Measurements from ENCODE around the gene AFF4. TPM values are rescaled to one million over a fixed set of nuclear protein-coding genes. Genes with fewer than 3 reads are reported as not detected.
"Not testable (repeated sequence)": the region's sequence is repeated elsewhere in the genome, so short reads cannot be mapped to it uniquely, and the experiment has no call there.

Gene AFF4
- total RNA-seq, 1 donor from 2014 or later, result 69.9 TPM

DNA sequence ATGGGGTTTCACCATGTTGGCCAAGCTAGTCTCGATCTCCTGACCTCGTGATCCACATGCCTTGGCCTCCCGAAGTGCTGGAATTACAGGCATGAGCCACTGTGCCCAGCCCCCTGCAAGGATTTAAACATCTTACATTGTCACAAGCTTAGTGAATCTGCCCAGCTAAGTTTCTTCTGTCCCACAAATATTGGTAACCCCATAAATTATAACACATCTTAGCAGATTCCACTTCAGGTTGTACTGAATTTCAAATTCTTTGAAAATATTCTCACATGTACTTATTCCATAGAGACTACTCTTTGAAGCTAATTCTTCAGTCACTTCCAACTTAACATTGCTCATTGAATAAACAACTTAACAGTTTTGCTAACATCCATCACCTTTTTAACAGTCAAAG lies 13.4 kb upstream of the AFF4 start:
- H3K4me1 Mint-ChIP-seq (ENCODE audit: unreplicated experiment), result no peaks in the 10 kb centered on the region
- TF ChIP-seq, protein P1, sequence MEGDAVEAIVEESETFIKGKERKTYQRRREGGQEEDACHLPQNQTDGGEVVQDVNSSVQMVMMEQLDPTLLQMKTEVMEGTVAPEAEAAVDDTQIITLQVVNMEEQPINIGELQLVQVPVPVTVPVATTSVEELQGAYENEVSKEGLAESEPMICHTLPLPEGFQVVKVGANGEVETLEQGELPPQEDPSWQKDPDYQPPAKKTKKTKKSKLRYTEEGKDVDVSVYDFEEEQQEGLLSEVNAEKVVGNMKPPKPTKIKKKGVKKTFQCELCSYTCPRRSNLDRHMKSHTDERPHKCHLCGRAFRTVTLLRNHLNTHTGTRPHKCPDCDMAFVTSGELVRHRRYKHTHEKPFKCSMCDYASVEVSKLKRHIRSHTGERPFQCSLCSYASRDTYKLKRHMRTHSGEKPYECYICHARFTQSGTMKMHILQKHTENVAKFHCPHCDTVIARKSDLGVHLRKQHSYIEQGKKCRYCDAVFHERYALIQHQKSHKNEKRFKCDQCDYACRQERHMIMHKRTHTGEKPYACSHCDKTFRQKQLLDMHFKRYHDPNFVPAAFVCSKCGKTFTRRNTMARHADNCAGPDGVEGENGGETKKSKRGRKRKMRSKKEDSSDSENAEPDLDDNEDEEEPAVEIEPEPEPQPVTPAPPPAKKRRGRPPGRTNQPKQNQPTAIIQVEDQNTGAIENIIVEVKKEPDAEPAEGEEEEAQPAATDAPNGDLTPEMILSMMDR (conservative IDR thresholded peaks at IDR 0.05), result no peak
- no peak overlapping the region for H3K27ac Mint-ChIP-seq
- peaks cover 4% of the 10 kb centered on the region for H3K9me3 Mint-ChIP-seq
- H3K36me3 Mint-ChIP-seq, result no peaks in the 10 kb centered on the region
- no peak overlapping the region for H3K4me3 Mint-ChIP-seq
- DNase-seq (ENCODE audit: extremely low spot score, unreplicated experiment), result no peak
- H3K27me3 Mint-ChIP-seq, result no peaks in the 10 kb centered on the region

DNA sequence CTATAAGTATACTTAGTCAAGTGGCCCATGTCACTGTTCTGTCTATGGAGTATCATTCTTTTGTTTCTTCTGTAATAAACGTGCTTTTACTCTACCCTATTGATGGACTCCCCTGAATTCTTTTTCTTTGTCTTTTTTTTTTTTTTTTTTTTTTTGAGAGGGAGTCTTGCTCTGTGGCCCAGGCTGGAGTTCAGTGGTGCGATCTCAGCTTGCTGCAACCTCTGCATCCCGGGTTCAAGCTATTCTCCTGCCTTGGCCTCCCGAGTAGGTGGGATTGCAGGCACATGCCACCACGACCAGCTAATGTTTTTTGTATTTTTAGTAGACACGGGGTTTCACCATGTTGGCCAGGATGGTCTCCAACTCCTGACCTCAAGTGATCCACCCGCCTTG lies 9.0 kb upstream of the AFF4 start:
- not testable (repeated sequence) for H3K9me3 Mint-ChIP-seq; H3K27ac Mint-ChIP-seq; H3K4me3 Mint-ChIP-seq; H3K4me1 Mint-ChIP-seq (ENCODE audit: unreplicated experiment); H3K27me3 Mint-ChIP-seq; H3K36me3 Mint-ChIP-seq
- DNase-seq (ENCODE audit: extremely low spot score, unreplicated experiment), result peak; percentile 2

DNA sequence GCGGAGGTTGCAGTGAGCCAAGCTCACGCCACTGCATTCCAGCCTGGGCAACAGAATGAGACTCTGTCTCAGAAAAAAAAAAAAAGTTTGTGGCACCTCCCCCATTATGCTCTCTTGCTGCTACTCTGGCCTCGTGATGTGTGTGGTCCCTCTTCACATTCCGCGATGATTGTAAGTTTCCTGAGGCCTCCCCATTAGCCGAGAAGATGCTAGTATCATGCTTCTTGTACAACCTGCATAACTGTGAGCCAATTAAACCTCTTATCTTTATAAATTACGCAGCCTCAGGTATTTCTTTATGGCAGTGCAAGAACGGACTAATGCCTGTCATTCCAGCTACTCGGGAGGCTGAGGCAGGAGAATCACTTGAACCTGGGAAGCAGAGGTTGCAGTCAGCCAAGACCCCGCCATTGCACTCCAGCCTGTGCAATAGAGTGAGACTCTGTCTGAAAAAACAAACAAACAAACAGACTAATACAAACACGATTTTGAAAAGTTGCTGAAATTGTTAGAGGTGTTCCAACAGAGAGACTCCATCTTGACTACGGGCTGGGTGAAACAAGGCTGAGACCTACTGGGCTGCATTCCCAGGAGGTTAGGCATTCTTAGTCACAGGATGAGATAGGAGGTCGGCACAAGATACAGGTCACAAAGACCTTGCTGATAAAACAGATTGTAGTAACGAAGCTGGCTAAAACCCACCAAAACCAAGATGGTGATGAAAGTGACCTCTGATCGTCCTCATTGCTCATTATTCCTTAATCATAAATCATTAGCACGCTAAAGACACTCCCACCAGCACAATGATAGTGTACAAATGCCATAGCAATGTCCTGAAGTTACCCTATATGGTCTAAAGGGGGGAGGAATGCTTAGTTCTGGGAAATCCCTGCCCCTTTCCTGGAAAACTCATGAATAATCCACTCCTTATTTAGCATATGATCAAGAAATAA lies 8.3 kb upstream of the AFF4 start:
- peak; percentile 7 for DNase-seq (ENCODE audit: extremely low spot score, unreplicated experiment)
- Mint-ChIP-seq H3K9me3 (peaks cover under 1% of the 10 kb centered on the region), H3K36me3 (no peaks in the 10 kb centered on the region), H3K4me3 (no peak overlapping the region), H3K27ac (no peak overlapping the region), H3K4me1 (ENCODE audit: unreplicated experiment) (no peaks in the 10 kb centered on the region), H3K27me3 (no peaks in the 10 kb centered on the region)
- TF ChIP-seq, protein P1 (conservative IDR thresholded peaks at IDR 0.05), result no peak

DNA sequence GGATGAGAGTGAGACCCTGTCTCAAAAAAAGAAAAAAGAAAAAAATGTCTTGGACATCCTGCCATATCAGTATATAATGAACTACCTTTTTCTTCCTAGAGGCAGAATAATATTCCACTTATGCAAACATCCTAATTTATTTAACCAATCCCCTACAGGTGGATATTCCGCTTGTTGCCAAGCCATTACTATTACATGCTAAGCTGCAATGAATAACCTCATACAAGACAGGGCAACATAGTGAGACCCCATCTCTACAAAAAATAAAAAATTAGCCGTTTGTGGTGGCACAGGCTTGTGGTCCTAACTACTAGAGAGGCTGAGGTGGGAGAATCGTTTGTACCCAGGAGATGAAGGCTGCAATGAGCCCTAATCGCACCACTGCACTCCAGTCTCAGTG lies 1.7 kb upstream of the AFF4 start:
- Mint-ChIP-seq H3K27me3 (no peaks in the 10 kb centered on the region), H3K9me3 (no peaks in the 10 kb centered on the region), H3K27ac (no peak overlapping the region), H3K4me3 (no peak overlapping the region), H3K4me1 (ENCODE audit: unreplicated experiment) (peaks cover 4% of the 10 kb centered on the region), H3K36me3 (peaks cover 11% of the 10 kb centered on the region)
- no peak for DNase-seq (ENCODE audit: extremely low spot score, unreplicated experiment)
- TF ChIP-seq, protein P1 (conservative IDR thresholded peaks at IDR 0.05), result no peak

DNA sequence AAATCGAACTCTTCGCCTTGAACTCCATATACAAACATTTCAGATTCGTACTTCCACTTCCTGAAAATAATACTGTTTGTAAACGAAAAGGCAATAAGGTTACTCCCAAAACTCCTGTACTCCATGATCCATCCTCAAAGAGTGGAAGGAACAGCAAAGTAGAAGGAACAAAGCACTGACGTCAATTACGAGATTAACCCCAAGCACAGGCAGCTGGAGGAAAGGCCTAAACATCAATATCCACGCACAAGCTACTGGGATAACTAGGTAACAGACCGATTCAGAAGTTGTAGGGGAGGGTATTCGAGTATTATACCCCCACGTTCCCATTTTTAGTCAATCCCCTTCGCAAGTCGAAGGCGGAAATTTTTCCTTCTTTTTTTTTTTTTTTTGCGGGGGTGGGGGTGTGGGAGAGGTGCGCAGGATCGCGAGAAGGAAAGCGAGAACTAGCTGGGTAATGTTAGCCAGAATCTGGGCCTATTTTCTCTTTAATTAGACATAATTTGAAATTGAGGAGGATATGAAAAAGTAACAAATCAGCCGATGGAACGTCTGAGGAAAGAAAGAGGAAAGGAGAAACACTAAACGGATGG lies 909 bp downstream of the AFF4 start:
- peak overlapping the region; percentile 97 for H3K4me3 Mint-ChIP-seq
- TF ChIP-seq, protein P1 (conservative IDR thresholded peaks at IDR 0.05), result no peak
- H3K4me1 Mint-ChIP-seq (ENCODE audit: unreplicated experiment), result peaks cover 8% of the 10 kb centered on the region
- H3K9me3 Mint-ChIP-seq, result no peaks in the 10 kb centered on the region
- H3K27ac Mint-ChIP-seq, result peak overlapping the region; percentile 98
- H3K36me3 Mint-ChIP-seq, result peaks cover 23% of the 10 kb centered on the region
- DNase-seq (ENCODE audit: extremely low spot score, unreplicated experiment), result no peak
- H3K27me3 Mint-ChIP-seq, result no peaks in the 10 kb centered on the region

DNA sequence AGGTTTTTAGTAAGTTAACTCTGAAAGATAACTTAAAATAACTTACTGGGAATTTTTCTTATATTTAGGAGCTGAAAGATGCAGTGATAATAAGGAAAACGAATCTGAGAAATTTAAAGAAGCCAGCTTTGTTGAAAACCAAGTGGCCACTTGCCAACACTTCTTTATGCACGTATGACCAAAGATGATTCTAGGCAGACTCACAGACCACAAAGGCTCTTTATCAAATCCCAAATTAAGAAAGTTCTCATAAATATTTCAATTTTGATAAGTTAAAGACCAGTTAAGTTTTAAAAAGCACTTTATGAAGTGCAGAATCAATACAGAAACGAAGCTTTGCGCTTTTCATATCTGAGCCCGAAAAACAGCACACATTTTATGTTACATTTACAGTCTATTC lies 1.5 kb downstream of the AFF4 start:
- peak overlapping the region; percentile 97 for H3K4me3 Mint-ChIP-seq
- H3K27ac Mint-ChIP-seq, result peak overlapping the region; percentile 98
- peaks cover 23% of the 10 kb centered on the region for H3K36me3 Mint-ChIP-seq
- peaks cover 8% of the 10 kb centered on the region for H3K4me1 Mint-ChIP-seq (ENCODE audit: unreplicated experiment)
- DNase-seq (ENCODE audit: extremely low spot score, unreplicated experiment), result no peak
- TF ChIP-seq, protein P1 (conservative IDR thresholded peaks at IDR 0.05), result no peak
- no peaks in the 10 kb centered on the region for H3K9me3 Mint-ChIP-seq
- no peaks in the 10 kb centered on the region for H3K27me3 Mint-ChIP-seq

DNA sequence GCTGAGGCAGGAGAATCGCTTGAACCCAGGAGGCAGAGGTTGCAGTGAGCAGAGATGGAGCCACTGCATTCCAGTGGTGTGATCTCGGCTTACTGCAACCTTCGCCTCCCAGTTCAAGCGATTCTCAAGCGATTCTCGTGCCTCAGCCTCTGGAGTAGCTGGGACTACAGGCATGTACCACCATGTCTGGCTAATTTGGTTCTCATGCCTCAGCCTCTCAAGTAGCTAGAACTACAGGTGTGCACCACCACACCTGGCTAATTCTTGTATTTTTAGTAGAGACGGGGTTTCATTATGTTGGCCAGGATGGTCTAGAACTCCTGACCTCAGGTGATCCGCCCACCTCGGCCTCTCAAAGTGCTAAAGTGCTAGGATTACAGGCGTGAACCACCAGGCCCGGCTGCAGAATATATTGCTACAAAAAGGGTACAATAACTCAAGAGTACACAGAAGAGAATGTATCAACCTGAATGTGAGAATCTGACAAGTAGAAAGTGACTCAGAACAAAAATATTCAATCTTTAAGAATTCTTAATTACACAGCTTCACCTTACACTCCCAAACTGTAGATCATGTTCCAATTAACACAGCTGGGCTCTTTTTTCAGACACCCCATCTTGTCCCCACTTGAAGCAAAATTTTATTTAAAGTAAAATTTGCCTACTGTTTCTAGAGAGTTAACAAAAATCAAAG lies 2.2 kb downstream of the AFF4 start:
- H3K9me3 Mint-ChIP-seq; DNase-seq (ENCODE audit: extremely low spot score, unreplicated experiment); H3K27me3 Mint-ChIP-seq; H3K4me1 Mint-ChIP-seq (ENCODE audit: unreplicated experiment): not testable (repeated sequence)
- Mint-ChIP-seq H3K27ac (peak overlapping the region; percentile 98), H3K4me3 (peak overlapping the region; percentile 97), H3K36me3 (peaks cover 23% of the 10 kb centered on the region)

DNA sequence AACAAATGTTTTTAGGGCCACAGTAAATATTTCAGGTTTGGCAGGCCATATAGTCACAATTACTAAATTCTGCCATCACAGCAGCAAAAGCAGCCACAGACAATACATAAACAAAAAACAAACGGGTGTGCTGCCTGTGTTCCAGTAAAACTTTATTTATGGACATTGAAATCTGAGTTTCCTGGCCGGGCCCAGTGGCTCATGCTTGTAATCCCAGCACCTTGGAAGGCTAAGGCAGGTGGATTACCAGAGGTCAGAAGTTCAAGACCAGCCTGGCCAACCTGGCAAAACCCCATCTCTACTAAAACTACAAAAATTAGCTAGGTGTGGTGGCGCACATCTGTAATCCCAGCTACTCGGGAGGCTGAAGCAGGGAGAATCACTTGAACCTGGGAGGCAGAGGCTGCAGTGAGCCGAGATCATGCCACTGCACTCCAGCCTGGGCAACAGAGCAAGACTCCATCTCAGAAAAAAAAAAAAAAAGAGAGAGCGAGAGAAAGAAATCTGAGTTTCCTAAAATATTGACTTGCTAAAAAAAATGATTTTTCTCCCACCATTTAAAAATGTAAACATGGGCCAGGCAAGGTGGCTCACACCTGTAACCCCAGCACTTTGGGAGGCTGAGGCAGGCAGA lies 7.2 kb downstream of the AFF4 start:
- not testable (repeated sequence) for H3K4me3 Mint-ChIP-seq; H3K27ac Mint-ChIP-seq; DNase-seq (ENCODE audit: extremely low spot score, unreplicated experiment); H3K27me3 Mint-ChIP-seq; H3K9me3 Mint-ChIP-seq
- Mint-ChIP-seq H3K4me1 (ENCODE audit: unreplicated experiment) (peaks cover 16% of the 10 kb centered on the region), H3K36me3 (peaks cover 46% of the 10 kb centered on the region)
